ENCODE results near the gene NAV2.

Gene NAV2

DNA sequence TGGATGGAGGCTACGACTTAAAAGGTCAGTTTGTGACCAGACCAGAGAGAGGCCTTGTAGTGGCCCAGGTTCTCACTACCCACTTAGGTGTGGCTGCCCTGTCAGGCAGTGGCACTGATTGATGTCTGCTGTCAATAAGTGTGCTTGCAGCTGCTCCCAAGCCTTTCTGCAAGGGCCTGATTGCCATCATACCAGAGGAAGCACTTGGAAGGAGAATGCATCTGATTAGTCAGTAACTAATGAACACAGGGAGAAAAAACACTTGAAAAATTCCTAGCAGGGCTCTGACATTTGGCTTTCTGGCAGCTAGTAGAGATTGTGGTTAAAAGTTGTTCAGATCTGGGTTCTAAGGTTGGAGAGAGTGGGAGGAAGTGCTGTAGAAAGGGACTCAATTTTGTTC lies 107.5 kb downstream of the NAV2 start:
- no peak for DNase-seq (ENCODE audit: low read depth)
- H3K4me3 ChIP-seq (ENCODE audit: low read depth, low read length): no peak overlapping the region
- TF ChIP-seq, protein P1, sequence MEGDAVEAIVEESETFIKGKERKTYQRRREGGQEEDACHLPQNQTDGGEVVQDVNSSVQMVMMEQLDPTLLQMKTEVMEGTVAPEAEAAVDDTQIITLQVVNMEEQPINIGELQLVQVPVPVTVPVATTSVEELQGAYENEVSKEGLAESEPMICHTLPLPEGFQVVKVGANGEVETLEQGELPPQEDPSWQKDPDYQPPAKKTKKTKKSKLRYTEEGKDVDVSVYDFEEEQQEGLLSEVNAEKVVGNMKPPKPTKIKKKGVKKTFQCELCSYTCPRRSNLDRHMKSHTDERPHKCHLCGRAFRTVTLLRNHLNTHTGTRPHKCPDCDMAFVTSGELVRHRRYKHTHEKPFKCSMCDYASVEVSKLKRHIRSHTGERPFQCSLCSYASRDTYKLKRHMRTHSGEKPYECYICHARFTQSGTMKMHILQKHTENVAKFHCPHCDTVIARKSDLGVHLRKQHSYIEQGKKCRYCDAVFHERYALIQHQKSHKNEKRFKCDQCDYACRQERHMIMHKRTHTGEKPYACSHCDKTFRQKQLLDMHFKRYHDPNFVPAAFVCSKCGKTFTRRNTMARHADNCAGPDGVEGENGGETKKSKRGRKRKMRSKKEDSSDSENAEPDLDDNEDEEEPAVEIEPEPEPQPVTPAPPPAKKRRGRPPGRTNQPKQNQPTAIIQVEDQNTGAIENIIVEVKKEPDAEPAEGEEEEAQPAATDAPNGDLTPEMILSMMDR (IDR thresholded peaks at IDR 0.05; ENCODE audit: low read depth, low read length, missing control alignments): no peak

DNA sequence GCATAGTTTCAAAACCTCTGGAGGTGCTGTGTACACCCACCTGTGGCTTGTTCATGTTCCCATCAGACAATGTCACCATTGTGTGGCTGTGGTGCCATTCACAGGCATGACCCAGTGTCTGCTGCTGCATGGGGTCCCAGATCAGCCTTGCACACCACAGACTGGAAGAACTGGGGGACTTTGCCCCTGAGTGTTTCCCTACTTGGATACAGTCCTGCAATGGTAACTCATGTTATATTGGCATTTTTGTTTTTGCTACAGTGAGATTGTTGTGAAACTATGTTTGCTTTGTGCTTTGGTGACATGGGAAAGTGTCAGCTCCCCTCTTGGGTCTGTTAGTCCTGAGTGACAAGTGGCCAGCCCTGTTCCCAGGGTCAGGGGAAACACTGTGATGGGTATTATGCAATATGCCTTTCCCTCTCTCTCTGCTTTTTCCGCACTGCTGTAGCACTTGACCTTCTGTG lies 108.8 kb downstream of the NAV2 start:
- TF ChIP-seq, protein P1 (IDR thresholded peaks at IDR 0.05; ENCODE audit: low read depth, low read length, missing control alignments): no peak
- no peak overlapping the region for H3K4me3 ChIP-seq (ENCODE audit: low read depth, low read length)
- no peak for DNase-seq (ENCODE audit: low read depth)

DNA sequence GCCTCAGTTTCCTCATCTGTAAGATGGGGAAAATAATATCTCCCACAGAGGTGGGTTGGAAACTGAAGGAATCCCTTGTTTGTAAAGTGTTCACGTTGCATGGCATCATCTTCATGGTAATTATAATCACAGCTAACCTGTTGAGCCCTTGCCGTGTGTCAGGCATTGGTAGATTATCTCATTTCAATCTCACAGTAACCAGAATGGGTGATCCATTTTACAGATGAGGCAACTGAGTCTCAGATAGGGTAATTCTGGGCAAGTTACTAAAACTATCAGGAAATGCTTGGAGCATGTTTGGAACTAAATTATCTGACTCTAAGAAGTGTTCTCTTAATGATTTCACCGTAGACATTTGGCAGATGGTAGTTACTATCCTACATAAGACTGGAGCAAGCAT lies 109.4 kb downstream of the NAV2 start:
- TF ChIP-seq, protein P1 (IDR thresholded peaks at IDR 0.05; ENCODE audit: low read depth, low read length, missing control alignments): no peak
- no peak overlapping the region for H3K4me3 ChIP-seq (ENCODE audit: low read depth, low read length)

DNA sequence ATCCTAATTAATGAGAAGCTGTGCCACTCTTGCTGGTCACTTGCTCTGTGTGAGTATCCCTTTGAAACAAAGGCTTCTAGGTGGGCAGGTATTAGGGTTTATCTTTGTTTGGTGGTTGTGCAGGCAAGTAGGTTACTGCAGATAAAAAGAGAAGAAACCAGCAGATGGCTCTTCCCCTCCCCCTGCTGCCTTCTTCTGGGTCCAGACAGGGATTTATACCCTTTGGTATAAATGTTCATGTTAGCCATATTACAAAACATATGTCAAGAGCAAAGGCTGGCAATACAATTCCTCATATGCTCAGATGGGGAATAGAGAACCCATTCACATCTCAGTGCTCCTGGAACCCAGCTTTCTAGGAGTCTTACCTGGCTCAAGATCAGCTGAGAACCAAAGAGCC lies 109.9 kb downstream of the NAV2 start:
- TF ChIP-seq, protein P1 (IDR thresholded peaks at IDR 0.05; ENCODE audit: low read depth, low read length, missing control alignments): no peak
- no peak overlapping the region for H3K4me3 ChIP-seq (ENCODE audit: low read depth, low read length)
- DNase-seq (ENCODE audit: low read depth): no peak

More for the DNA sequence above, 109.4 kb downstream of the NAV2 start:
- DNase-seq (ENCODE audit: low read depth): no peak

DNA sequence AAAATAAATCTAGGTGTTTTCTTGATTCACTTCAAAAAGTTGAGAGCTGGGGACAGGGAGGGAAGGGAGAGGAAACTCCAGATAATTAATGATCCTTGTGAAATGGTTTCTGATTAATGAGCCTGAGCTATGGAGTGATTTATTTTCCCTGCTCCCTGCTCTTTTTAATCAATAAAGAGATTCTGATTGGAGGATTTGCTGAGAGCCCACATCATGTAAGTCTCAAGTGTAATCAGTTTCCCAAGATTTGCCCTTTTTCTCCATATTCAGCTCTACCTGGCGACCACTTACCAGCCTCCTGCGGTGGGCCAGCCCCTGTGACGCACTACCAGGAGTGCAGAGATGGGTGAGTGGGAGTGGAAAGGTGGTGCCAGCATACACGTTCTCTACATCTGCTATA lies 114.0 kb downstream of the NAV2 start:
- TF ChIP-seq, protein P1 (IDR thresholded peaks at IDR 0.05; ENCODE audit: low read depth, low read length, missing control alignments): no peak
- no peak for DNase-seq (ENCODE audit: low read depth)
- H3K4me3 ChIP-seq (ENCODE audit: low read depth, low read length): no peak overlapping the region

DNA sequence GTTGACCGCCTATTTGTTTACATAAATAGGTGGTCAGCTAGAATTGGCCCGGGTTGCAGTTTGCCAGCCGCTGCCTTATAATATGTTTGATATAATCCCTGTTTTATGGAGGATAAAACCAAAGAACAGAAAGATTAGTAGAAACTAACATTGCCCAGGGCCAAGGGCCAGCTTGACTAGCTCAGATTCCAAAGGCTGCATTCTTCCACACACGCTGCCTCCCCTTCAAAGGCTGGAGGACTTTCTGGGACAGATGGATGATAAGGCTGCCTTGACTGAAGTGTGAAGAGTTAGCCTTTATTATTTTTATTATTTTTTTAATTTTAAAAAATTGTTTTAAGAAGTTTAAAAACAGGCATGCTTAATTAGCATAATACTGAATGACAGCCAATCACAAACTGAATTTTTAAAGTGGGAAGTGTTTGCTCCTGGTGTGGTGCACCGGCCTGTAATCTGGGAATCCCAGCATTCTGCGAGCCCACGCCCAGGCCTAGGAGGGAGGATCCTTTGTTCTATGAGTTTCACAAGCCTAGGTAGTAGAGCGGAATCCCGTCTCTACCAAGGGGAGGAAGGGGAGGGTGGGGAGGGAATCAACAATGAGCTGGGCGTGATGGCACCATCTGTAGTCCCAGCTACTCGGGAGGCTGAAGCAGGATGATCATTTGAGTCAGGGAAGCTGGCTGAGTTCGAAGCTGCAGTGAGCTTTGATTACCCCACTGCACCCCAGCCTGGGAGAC lies 114.9 kb downstream of the NAV2 start:
- no peak for DNase-seq (ENCODE audit: low read depth)

More for the DNA sequence above, 114.9 kb downstream of the NAV2 start:
- no peak overlapping the region for H3K4me3 ChIP-seq (ENCODE audit: low read depth, low read length)
- TF ChIP-seq, protein P1 (IDR thresholded peaks at IDR 0.05; ENCODE audit: low read depth, low read length, missing control alignments): no peak
